Measurements from ENCODE around the gene FBXO42.
"Not testable (repeated sequence)": the region's sequence is repeated elsewhere in the genome, so short reads cannot be mapped to it uniquely, and the experiment has no call there.

The FBXO42 gene

DNA sequence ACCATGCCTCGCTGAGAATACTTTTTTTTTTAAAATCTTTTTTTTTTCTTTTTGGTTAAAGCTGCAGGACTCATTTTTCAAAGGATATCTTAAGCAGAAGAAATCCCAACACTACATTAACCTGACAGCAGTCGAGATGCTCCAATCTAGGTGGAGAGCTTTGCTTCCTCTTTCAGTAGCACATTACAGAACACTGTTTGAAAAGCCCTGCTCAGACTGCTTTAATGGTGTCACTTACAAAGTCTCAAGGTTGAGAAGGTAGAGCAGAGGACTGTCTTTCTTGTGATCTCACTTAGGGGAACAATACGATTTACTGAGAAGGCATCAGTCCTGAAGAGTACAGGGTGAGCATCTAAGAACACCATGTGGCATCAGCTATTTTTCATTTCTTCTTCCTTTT, 94.3 kb downstream of the FBXO42 start:
- Histone ChIP-seq H3K36me3 (ENCODE audit: insufficient read depth, low read length) (peaks cover 34% of the 10 kb centered on the region), H3K4me1 (ENCODE audit: insufficient read depth, low read length) (no peaks in the 10 kb centered on the region), H3K4me3 (ENCODE audit: low read length) (no peak overlapping the region), H3K9me3 (ENCODE audit: low read length) (no peaks in the 10 kb centered on the region), H2AFZ (ENCODE audit: low read depth, low read length) (no peak overlapping the region), H3K27me3 (ENCODE audit: insufficient read depth, low read length) (no peaks in the 10 kb centered on the region)

DNA sequence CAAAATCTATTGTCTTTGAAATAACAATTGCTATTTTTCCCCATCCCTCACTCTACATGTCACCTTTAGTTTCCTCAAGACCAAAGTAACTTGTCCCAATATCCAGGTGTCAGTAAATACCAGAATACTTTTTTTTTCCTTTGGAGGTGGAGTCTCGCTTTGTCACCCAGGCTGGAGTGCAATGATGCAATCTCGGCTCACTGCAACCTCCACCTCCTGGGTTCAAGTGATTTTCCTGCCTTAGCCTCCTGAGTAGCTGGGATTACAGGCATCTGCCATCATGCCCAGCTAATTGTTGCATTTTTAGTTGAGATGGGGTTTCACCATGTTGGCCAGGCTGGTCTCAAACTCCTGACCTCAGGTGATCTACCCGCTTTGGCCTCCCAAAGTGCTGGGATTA, 94.7 kb downstream of the FBXO42 start:
- H2AFZ ChIP-seq (ENCODE audit: low read depth, low read length); H3K27me3 ChIP-seq (ENCODE audit: insufficient read depth, low read length); H3K4me1 ChIP-seq (ENCODE audit: insufficient read depth, low read length); H3K4me3 ChIP-seq (ENCODE audit: low read length); H3K9me3 ChIP-seq (ENCODE audit: low read length): not testable (repeated sequence)
- peaks cover 38% of the 10 kb centered on the region for H3K36me3 ChIP-seq (ENCODE audit: insufficient read depth, low read length)

DNA sequence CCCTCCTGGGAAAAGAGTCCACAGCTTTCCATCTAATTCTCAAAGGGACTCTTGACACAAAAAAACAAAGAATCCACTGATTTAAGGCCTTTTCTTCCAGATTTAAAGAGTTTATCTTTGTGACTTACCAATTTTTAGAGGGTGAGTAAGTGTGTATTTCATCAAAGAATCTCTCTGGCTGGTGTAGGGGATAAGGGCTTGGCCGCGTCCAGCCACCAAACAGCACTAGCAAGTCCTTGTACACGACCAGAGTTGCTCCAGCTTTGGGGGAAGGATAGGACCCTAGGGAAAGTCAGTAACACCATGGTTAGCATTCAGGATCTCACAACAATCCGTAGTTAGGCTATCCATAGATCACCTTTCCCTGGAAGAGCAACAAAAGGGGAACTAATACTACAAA, 95.8 kb downstream of the FBXO42 start:
- peaks cover 49% of the 10 kb centered on the region for H3K36me3 ChIP-seq (ENCODE audit: insufficient read depth, low read length)
- H2AFZ ChIP-seq (ENCODE audit: low read depth, low read length): no peak overlapping the region
- H3K4me3 ChIP-seq (ENCODE audit: low read length): no peak overlapping the region
- no peaks in the 10 kb centered on the region for H3K9me3 ChIP-seq (ENCODE audit: low read length)
- no peaks in the 10 kb centered on the region for H3K4me1 ChIP-seq (ENCODE audit: insufficient read depth, low read length)
- no peaks in the 10 kb centered on the region for H3K27me3 ChIP-seq (ENCODE audit: insufficient read depth, low read length)

DNA sequence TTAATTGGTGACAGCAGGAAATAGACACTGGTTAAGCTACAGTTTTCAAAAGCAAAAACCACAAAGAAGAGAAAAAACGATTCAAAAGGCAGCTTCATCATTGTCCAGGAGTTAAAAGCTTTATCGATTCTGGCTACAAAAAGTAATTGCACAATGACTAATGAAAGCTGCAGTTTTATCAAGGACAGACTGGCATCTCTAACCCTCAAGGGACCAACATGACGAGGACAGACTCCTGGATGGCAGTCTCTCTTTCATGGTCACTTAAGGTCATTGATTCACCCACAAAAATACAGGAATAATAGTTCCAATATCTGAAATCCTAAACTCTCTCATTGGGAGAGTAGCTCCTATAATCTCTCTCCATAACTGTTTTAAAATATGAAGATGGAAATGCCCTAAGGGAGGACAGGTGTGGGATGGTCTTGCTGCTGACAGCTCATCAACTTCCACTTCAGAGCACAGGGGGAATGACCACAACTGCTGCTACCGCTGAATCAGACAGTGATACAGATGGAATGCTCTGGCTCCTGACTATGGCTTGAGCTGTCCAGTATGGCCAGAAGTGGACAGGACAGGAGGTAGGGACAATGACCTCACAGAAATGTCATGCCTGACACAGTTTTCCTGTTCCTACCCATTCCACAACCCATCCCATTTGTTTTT, 97.9 kb downstream of the FBXO42 start:
- no peaks in the 10 kb centered on the region for H3K4me1 ChIP-seq (ENCODE audit: insufficient read depth, low read length)
- no peaks in the 10 kb centered on the region for H3K9me3 ChIP-seq (ENCODE audit: low read length)
- no peak overlapping the region for H2AFZ ChIP-seq (ENCODE audit: low read depth, low read length)
- no peak overlapping the region for H3K4me3 ChIP-seq (ENCODE audit: low read length)
- peaks cover 65% of the 10 kb centered on the region for H3K36me3 ChIP-seq (ENCODE audit: insufficient read depth, low read length)
- no peaks in the 10 kb centered on the region for H3K27me3 ChIP-seq (ENCODE audit: insufficient read depth, low read length)

DNA sequence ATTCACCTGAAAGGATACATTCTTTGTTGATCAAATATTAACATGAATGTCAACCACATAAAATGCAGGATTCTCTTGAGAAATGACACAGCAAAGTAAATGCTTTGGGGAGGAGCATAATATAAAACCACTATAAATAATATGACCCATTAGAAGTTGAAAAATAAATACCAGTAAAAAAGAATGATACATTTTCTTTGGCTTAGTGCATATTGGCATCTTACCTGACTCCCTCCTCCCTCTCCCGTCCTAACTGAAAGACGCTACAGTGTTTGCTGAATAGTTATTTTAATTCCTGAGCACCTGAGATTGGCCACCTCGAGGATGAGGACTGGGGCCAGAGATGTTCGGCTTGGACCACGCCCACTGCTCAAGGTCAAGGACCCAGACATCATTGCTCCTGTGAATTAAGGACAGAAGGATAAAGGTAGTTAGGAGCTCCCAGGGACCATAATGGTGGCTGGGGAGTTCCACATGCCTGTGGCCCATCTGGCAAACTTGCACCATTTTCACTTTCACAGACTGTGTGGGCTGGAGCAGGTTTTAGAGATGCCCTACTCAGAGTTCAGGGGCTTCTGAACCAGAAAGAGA, 98.9 kb downstream of the FBXO42 start:
- Histone ChIP-seq H3K36me3 (ENCODE audit: insufficient read depth, low read length) (peaks cover 72% of the 10 kb centered on the region), H3K4me1 (ENCODE audit: insufficient read depth, low read length) (no peaks in the 10 kb centered on the region)

DNA sequence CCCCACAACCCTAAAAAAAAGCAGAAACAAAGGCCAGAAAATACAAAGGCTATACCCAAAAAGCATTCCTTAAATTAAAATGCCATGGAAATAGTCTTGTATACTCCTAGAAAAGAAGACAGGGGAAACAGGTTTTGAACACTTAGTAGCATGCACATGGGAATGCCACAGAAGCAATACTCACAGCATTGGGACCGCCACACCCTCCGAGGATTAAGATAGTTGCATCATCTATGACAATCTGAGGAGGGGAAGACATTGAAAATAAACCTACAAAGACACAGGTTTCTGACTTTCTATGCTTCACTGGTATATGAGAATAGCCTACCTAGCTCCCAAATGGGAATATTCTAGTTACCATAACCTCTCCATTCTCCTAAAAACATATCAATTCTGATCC, 99.4 kb downstream of the FBXO42 start:
- Histone ChIP-seq H3K36me3 (ENCODE audit: insufficient read depth, low read length) (peaks cover 75% of the 10 kb centered on the region), H3K27me3 (ENCODE audit: insufficient read depth, low read length) (no peaks in the 10 kb centered on the region), H3K4me3 (ENCODE audit: low read length) (no peak overlapping the region), H2AFZ (ENCODE audit: low read depth, low read length) (no peak overlapping the region), H3K4me1 (ENCODE audit: insufficient read depth, low read length) (no peaks in the 10 kb centered on the region), H3K9me3 (ENCODE audit: low read length) (no peaks in the 10 kb centered on the region)

More for the DNA sequence above, 98.9 kb downstream of the FBXO42 start:
- no peak overlapping the region for H3K4me3 ChIP-seq (ENCODE audit: low read length)
- H3K27me3 ChIP-seq (ENCODE audit: insufficient read depth, low read length): no peaks in the 10 kb centered on the region
- no peaks in the 10 kb centered on the region for H3K9me3 ChIP-seq (ENCODE audit: low read length)
- H2AFZ ChIP-seq (ENCODE audit: low read depth, low read length): no peak overlapping the region

DNA sequence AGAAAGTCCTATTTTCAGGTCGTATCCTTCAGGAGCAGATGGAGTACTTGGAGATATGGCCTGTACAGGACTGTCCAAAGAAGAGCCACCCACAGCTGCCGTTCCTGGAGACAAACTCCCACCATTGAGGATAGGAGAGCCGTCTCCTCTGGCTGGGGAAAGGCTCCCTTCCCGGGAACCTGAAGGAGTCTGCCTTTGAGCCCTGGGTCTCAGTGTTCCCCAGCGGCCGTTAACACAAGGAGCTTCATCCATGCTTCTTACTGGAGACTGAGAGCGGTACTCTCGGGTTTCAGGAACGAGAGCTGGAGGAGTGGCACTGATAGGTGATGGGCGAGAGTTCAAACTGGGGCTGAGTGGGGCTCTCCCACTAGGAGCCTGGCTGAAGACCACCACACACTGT, 100.9 kb downstream of the FBXO42 start:
- Histone ChIP-seq H3K4me3 (ENCODE audit: low read length) (no peak overlapping the region), H3K36me3 (ENCODE audit: insufficient read depth, low read length) (peaks cover 81% of the 10 kb centered on the region)

DNA sequence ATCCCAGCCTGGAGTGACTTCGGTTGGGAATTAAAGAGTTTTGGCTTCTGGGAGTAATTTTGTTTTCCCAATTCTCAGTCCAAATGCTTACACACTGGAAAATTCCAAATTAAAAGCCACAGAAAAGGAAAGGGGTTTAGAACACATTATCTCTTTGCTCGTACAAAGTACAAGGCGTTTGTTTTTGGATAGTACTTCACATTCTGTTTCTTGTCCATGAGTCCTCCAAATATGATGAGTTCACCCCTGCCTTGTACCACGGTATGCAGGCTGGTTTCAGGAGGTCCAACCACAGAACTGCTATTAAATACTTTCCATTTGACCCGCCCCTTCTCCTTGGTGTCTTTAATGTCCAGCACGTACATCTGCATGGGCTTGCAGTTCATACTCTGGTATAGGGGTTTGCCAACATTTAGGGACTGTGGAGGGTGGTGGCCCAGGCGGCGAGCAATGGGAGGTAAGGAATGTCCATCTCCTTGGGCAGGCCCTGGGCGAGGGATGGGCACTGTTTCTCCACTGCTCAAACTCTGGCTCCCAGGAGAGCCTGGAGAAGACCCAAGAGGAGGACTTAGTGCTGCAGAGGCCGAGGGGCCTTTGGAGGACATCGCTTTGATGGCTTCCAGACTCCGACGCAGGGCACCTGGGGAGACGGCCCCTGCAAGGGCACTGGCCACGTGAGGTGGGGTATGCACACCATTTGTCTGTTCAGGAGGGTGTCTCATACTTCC, 101.6 kb downstream of the FBXO42 start:
- no peak overlapping the region for H3K4me3 ChIP-seq (ENCODE audit: low read length)
- no peaks in the 10 kb centered on the region for H3K4me1 ChIP-seq (ENCODE audit: insufficient read depth, low read length)
- no peak overlapping the region for H2AFZ ChIP-seq (ENCODE audit: low read depth, low read length)
- H3K9me3 ChIP-seq (ENCODE audit: low read length): no peaks in the 10 kb centered on the region
- no peaks in the 10 kb centered on the region for H3K27me3 ChIP-seq (ENCODE audit: insufficient read depth, low read length)
- peaks cover 76% of the 10 kb centered on the region for H3K36me3 ChIP-seq (ENCODE audit: insufficient read depth, low read length)

More for the DNA sequence above, 100.9 kb downstream of the FBXO42 start:
- H2AFZ ChIP-seq (ENCODE audit: low read depth, low read length): no peak overlapping the region
- H3K4me1 ChIP-seq (ENCODE audit: insufficient read depth, low read length): no peaks in the 10 kb centered on the region
- H3K27me3 ChIP-seq (ENCODE audit: insufficient read depth, low read length): no peaks in the 10 kb centered on the region
- no peaks in the 10 kb centered on the region for H3K9me3 ChIP-seq (ENCODE audit: low read length)

DNA sequence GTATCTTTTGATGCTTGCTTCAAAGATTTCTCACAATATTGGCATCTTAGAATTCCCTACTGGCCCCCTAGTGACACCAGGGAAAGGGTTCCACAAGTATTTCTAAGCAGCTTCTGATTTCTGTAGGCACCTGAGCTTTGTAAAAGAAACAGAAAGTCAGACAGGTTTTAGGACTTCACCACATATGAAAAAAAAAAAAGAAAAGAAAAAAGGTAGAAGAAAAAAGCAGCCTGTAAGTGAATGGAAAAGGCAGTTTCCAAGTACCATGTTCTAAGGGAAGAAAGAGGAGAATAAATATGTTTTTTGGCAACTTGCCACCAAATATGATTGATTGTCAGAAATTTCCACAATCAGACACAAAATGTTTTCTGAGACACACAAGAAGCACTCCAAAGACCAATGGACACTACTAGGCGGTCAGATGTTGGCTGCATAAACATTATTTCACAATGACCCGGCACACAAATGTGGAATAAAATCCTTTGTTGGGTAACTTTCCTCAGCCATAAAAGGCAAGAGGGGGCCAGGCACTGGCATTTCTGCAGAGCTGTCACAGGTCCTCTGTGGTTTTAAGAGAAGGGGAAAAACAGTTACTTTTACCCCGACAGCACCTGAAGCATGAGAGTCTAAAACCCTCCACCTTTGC, 102.6 kb downstream of the FBXO42 start:
- Histone ChIP-seq H3K36me3 (ENCODE audit: insufficient read depth, low read length) (peaks cover 69% of the 10 kb centered on the region), H3K4me1 (ENCODE audit: insufficient read depth, low read length) (no peaks in the 10 kb centered on the region), H3K27me3 (ENCODE audit: insufficient read depth, low read length) (no peaks in the 10 kb centered on the region), H3K4me3 (ENCODE audit: low read length) (no peak overlapping the region), H3K9me3 (ENCODE audit: low read length) (no peaks in the 10 kb centered on the region), H2AFZ (ENCODE audit: low read depth, low read length) (no peak overlapping the region)

DNA sequence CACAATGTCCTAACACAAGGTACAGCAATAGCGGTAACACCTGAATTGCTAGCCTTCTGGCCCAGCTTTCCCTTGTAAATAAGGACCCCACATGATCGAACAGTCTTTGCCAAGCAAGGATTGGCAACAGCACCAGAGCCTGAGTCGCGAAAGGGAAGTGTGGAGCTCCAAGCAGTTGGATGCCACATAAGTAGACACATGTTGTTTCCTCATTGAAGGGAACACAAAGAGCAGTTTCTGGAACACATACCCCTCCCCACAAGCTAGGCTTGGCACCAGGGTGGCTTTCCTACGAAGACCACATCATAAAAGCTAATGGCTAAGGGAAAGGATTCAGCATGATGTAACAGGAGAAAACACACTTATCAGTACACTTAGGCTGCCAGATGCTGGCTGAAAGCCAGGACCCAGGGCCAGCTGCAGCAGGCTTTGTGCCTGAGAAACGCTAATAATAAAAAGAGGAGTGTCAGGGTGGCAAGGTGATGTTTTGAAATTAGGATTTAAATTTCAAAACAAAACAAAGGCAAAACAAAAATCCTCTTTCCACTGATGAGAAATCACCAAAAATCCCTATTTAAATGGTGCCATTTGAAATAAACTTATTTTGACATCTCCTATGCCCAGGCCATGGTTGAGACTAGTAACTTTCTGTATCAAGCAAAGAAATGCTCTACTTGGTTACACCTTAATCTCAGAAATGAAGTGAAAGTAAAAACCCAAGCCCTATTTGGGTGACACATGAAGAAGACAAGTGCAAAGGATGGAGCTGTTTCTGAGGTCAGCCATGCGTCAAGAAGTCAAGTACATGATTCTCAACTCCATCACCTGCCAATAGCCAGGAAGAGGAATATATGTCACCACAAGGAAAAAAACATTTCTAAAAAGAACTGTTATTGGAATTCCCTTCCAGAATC, 103.4 kb downstream of the FBXO42 start:
- Histone ChIP-seq H3K4me1 (ENCODE audit: insufficient read depth, low read length) (peaks cover 4% of the 10 kb centered on the region), H2AFZ (ENCODE audit: low read depth, low read length) (no peak overlapping the region), H3K9me3 (ENCODE audit: low read length) (no peaks in the 10 kb centered on the region), H3K27me3 (ENCODE audit: insufficient read depth, low read length) (no peaks in the 10 kb centered on the region), H3K4me3 (ENCODE audit: low read length) (no peak overlapping the region), H3K36me3 (ENCODE audit: insufficient read depth, low read length) (peaks cover 62% of the 10 kb centered on the region)

DNA sequence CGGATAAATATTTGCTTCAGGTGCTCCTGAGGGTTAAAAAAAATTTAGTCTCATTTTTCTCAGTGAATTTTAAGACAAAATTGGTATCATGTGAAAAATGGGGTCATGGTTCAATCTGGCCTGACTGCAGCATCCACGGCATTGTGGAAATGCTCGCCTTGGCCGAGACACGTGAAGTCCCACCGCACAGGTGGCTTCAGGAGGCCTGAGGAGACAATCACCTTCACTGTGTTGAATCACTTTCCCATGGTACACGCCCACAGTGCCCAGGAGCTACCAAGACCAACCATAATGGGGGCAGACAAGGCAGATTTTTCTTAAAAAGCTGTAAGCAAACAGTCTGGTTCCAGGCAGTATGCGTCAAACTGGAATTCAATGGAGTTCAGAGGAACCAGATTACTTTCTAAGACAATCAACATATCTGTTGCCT, 104.3 kb downstream of the FBXO42 start:
- H2AFZ ChIP-seq (ENCODE audit: low read depth, low read length): no peak overlapping the region
- no peak overlapping the region for H3K4me3 ChIP-seq (ENCODE audit: low read length)
- peaks cover 5% of the 10 kb centered on the region for H3K4me1 ChIP-seq (ENCODE audit: insufficient read depth, low read length)
- no peaks in the 10 kb centered on the region for H3K9me3 ChIP-seq (ENCODE audit: low read length)
- no peaks in the 10 kb centered on the region for H3K27me3 ChIP-seq (ENCODE audit: insufficient read depth, low read length)
- peaks cover 56% of the 10 kb centered on the region for H3K36me3 ChIP-seq (ENCODE audit: insufficient read depth, low read length)

DNA sequence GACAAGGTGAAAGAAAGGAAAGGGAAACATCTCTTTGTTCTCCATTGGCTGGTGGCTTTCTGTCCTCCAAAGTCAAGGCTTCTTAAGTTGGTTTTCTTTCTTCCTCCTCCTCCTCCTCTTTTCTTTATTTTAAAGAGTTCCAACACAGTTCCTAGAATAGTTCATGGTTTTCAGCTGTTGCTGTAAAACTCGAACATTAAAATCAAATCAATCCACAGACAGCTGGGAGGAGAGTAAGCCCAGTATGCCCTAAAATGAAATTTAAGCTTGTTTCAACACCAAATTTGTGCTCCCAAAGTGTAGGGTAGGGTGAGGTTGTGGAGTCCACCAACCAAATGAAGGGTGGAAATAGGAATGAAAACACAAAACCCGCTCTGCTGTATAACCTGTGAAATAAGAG, 104.8 kb downstream of the FBXO42 start:
- Histone ChIP-seq H3K4me1 (ENCODE audit: insufficient read depth, low read length) (peaks cover 5% of the 10 kb centered on the region), H3K9me3 (ENCODE audit: low read length) (no peaks in the 10 kb centered on the region), H3K4me3 (ENCODE audit: low read length) (no peak overlapping the region), H3K36me3 (ENCODE audit: insufficient read depth, low read length) (peaks cover 50% of the 10 kb centered on the region), H3K27me3 (ENCODE audit: insufficient read depth, low read length) (no peaks in the 10 kb centered on the region), H2AFZ (ENCODE audit: low read depth, low read length) (no peak overlapping the region)

Measured in neuron (in vitro differentiated cells).